Astrocyte of the spinal cord (primary cell): ENCODE measurements around the gene SOX4.

ENCODE experiments used
- DNase-seq: peaks from one replicate; pipeline ENCODE4 v3.0.0; 2011; ENCODE audit warnings: low read depth, low spot score
- H3K4me3 ChIP-seq: 2 replicates; pipeline ENCODE4 v1.5.1; 2011; ENCODE audit warnings: low read depth, mild to moderate bottlenecking, low read length, moderate library complexity
- CTCF ChIP-seq: IDR thresholded peaks from 2 replicates; pipeline ENCODE4 v1.5.1; 2012; ENCODE audit warnings: low read depth, mild to moderate bottlenecking, low read length, inconsistent platforms
- in situ Hi-C: cut with HindIII; loops from 2 replicates; pipeline ENCODE4 v1.10.0; 2017; ENCODE audit warnings: low sequenced_read_pairs

SOX4 gene

GRCh38 chr6:21611485-21611884, 17.9 kb downstream of the SOX4 start:
- in situ Hi-C loops = no loop called here
- TF ChIP-seq CTCF = no peak
- no peak overlapping the region for H3K4me3 ChIP-seq
- no peak for DNase-seq

- H3K4me3 ChIP-seq = no peak overlapping the region
Measured at GRCh38 chr6:21612067-21612745, 18.7 kb downstream of the SOX4 start.

GRCh38 chr6:21613809-21614208, 20.3 kb downstream of the SOX4 start:
- no peak for DNase-seq
- TF ChIP-seq CTCF = no peak
- in situ Hi-C loops = no loop called here
- no peak overlapping the region for H3K4me3 ChIP-seq

More at GRCh38 chr6:21612067-21612745, 18.7 kb downstream of the SOX4 start:
- in situ Hi-C loops = no loop called here
- no peak for DNase-seq
- TF ChIP-seq CTCF = no peak

GRCh38 chr6:21614226-21614625, 20.7 kb downstream of the SOX4 start:
- H3K4me3 ChIP-seq = no peak overlapping the region
- no peak for DNase-seq
- in situ Hi-C loops = no loop called here
- TF ChIP-seq CTCF = no peak

GRCh38 chr6:21615504-21615903, 22.0 kb downstream of the SOX4 start:
- in situ Hi-C loops = no loop called here
- DNase-seq = peak; percentile 39
- TF ChIP-seq CTCF = no peak
- H3K4me3 ChIP-seq = no peak overlapping the region

GRCh38 chr6:21616005-21616404, 22.5 kb downstream of the SOX4 start:
- in situ Hi-C loops = no loop called here
- no peak for DNase-seq
- H3K4me3 ChIP-seq = no peak overlapping the region
- TF ChIP-seq CTCF = no peak
